Endothelial cell (in vitro differentiated cells): ENCODE results near the gene CDYL2. TPM values are rescaled to one million over a fixed set of nuclear protein-coding genes. Genes with fewer than 3 reads are reported as not detected.

Experiments used
- DNase-seq: peaks from one replicate; pipeline ENCODE4 v3.0.0; 2021; ENCODE audit warnings: low spot score
- H3K27ac Mint-ChIP-seq: one replicate; pipeline ENCODE4 v1.8.0; 2021; ENCODE audit warnings: mixed read lengths, inconsistent platforms; ENCODE audit not compliant: unreplicated experiment
- H3K27me3 Mint-ChIP-seq: one replicate; pipeline ENCODE4 v1.8.0; 2021; ENCODE audit warnings: mild to moderate bottlenecking, moderate library complexity, mixed read lengths, inconsistent platforms; ENCODE audit not compliant: unreplicated experiment
- H3K36me3 Mint-ChIP-seq: one replicate; pipeline ENCODE4 v1.8.0; 2021; ENCODE audit warnings: mild to moderate bottlenecking, low read depth, mixed read lengths, inconsistent platforms; ENCODE audit not compliant: unreplicated experiment
- H3K4me1 Mint-ChIP-seq: one replicate; pipeline ENCODE4 v1.8.0; 2021; ENCODE audit warnings: mild to moderate bottlenecking, mixed read lengths, inconsistent platforms; ENCODE audit not compliant: unreplicated experiment
- H3K4me3 Mint-ChIP-seq: one replicate; pipeline ENCODE4 v1.8.0; 2021; ENCODE audit warnings: mild to moderate bottlenecking, mixed read lengths, inconsistent platforms; ENCODE audit not compliant: unreplicated experiment
- H3K9me3 Mint-ChIP-seq: one replicate; pipeline ENCODE4 v1.8.0; 2021; ENCODE audit warnings: mixed read lengths, inconsistent platforms; ENCODE audit not compliant: unreplicated experiment
- CTCF ChIP-seq: fragments of 200-600 bp; sonication (generic); IDR thresholded peaks from one replicate; pipeline ENCODE4 v1.5.0; 2021; ENCODE audit warnings: antibody characterized with exemption; ENCODE audit not compliant: unreplicated experiment
- total RNA-seq: library from RNA; stranded (reverse); fragmentation: NEBNext Ultra II Directional; extraction: Animal tissue kit (Norgen Biotek cat#: 25700); gene quantifications from one replicate; pipeline ENCODE4 v1.2.1, GENCODE V29; 2021; ENCODE audit not compliant: unreplicated experiment

The CDYL2 gene
- total RNA-seq, 1 donor from 2014 or later: 26.6 TPM

- Mint-ChIP-seq H3K27ac (no peak overlapping the region), H3K27me3 (peaks cover 2% of the 10 kb centered on the region), H3K4me3 (no peak overlapping the region), H3K4me1 (peaks cover 4% of the 10 kb centered on the region), H3K36me3 (peaks cover 23% of the 10 kb centered on the region), H3K9me3 (peaks cover 5% of the 10 kb centered on the region)
- TF ChIP-seq CTCF: no peak
- no peak for DNase-seq
Measured at GRCh38 chr16:80664226-80664625, 140.2 kb downstream of the CDYL2 start.

- no peak overlapping the region for H3K4me3 Mint-ChIP-seq
- H3K27me3 Mint-ChIP-seq: peaks cover 2% of the 10 kb centered on the region
Measured at GRCh38 chr16:80663078-80663477, 141.3 kb downstream of the CDYL2 start.

GRCh38 chr16:80659865-80660264 is 144.5 kb downstream of the CDYL2 start:
- Mint-ChIP-seq H3K36me3 (peaks cover 19% of the 10 kb centered on the region), H3K4me3 (no peak overlapping the region), H3K4me1 (peaks cover 11% of the 10 kb centered on the region), H3K27me3 (no peaks in the 10 kb centered on the region), H3K27ac (no peak overlapping the region), H3K9me3 (peaks cover 5% of the 10 kb centered on the region)
- no peak for TF ChIP-seq CTCF
- DNase-seq: no peak

More at GRCh38 chr16:80663078-80663477, 141.3 kb downstream of the CDYL2 start:
- Mint-ChIP-seq H3K27ac (no peak overlapping the region), H3K4me1 (peaks cover 4% of the 10 kb centered on the region), H3K36me3 (peaks cover 19% of the 10 kb centered on the region), H3K9me3 (peaks cover 5% of the 10 kb centered on the region)
- DNase-seq: no peak
- no peak for TF ChIP-seq CTCF

- no peak overlapping the region for H3K27ac Mint-ChIP-seq
- no peak for TF ChIP-seq CTCF
- no peak for DNase-seq
Measured at GRCh38 chr16:80656711-80657150, 147.7 kb downstream of the CDYL2 start.

GRCh38 chr16:80656161-80656560 is 148.2 kb downstream of the CDYL2 start:
- no peak for DNase-seq
- Mint-ChIP-seq H3K4me1 (peaks cover 7% of the 10 kb centered on the region), H3K9me3 (peaks cover 5% of the 10 kb centered on the region), H3K27ac (no peak overlapping the region), H3K4me3 (no peak overlapping the region), H3K36me3 (peaks cover 10% of the 10 kb centered on the region), H3K27me3 (no peaks in the 10 kb centered on the region)
- no peak for TF ChIP-seq CTCF

More at GRCh38 chr16:80656711-80657150, 147.7 kb downstream of the CDYL2 start:
- H3K36me3 Mint-ChIP-seq: peaks cover 11% of the 10 kb centered on the region
- no peak overlapping the region for H3K4me3 Mint-ChIP-seq
- H3K9me3 Mint-ChIP-seq: peaks cover 5% of the 10 kb centered on the region
- no peaks in the 10 kb centered on the region for H3K27me3 Mint-ChIP-seq
- H3K4me1 Mint-ChIP-seq: peaks cover 7% of the 10 kb centered on the region
